Stimulated activated CD4-positive, alpha-beta T cell treated with anti-CD3 and anti-CD28 coated beads, Interleukin-12 subunit alpha, Interleukin-12 subunit beta, amount 100 ng/mL, for 4 hours (primary cell): ENCODE measurements around the gene PPP1R37.
A peak's percentile ranks its signal among the peaks of the same experiment; 100 is the strongest.

Experiments
- DNase-seq: peaks from one replicate; pipeline ENCODE4 v3.0.0-alpha.2; 2020

The PPP1R37 gene

GRCh38 chr19:45141203-45141900 lies 48.4 kb downstream of the PPP1R37 start:
- no peak for DNase-seq

- no peak for DNase-seq
Observed at GRCh38 chr19:45142016-45142725, 49.2 kb downstream of the PPP1R37 start.

- DNase-seq = no peak
Observed at GRCh38 chr19:45142726-45143110, 49.7 kb downstream of the PPP1R37 start.

- DNase-seq = no peak
Observed at GRCh38 chr19:45144431-45145269, 51.7 kb downstream of the PPP1R37 start.

GRCh38 chr19:45145270-45146189 lies 52.6 kb downstream of the PPP1R37 start:
- DNase-seq = no peak

GRCh38 chr19:45146251-45146650 lies 53.3 kb downstream of the PPP1R37 start:
- no peak for DNase-seq

GRCh38 chr19:45146741-45147205 lies 53.8 kb downstream of the PPP1R37 start:
- no peak for DNase-seq

GRCh38 chr19:45147835-45148676 lies 55.1 kb downstream of the PPP1R37 start:
- no peak for DNase-seq

GRCh38 chr19:45149129-45149528 lies 56.1 kb downstream of the PPP1R37 start:
- no peak for DNase-seq

GRCh38 chr19:45150180-45150579 lies 57.2 kb downstream of the PPP1R37 start:
- DNase-seq = no peak

GRCh38 chr19:45150751-45151281 lies 57.8 kb downstream of the PPP1R37 start:
- DNase-seq = no peak

GRCh38 chr19:45151320-45151719 lies 58.3 kb downstream of the PPP1R37 start:
- no peak for DNase-seq

GRCh38 chr19:45151821-45152503 lies 59.0 kb downstream of the PPP1R37 start:
- DNase-seq = no peak

GRCh38 chr19:45152504-45153338 lies 59.7 kb downstream of the PPP1R37 start:
- DNase-seq = peak; percentile 29

- peak; percentile 28 for DNase-seq
Observed at GRCh38 chr19:45153339-45154063, 60.5 kb downstream of the PPP1R37 start.

GRCh38 chr19:45154064-45154827 lies 61.3 kb downstream of the PPP1R37 start:
- DNase-seq = no peak

GRCh38 chr19:45156011-45156630 lies 63.1 kb downstream of the PPP1R37 start:
- no peak for DNase-seq

GRCh38 chr19:45156751-45157150 lies 63.8 kb downstream of the PPP1R37 start:
- DNase-seq = no peak
